GM18868 (cell line): ENCODE results near the gene CYB561D2.

Experiments
- ATAC-seq: cut with Tn5 transposase; IDR thresholded peaks from one replicate; pipeline ENCODE4 v1.9.1; 2021; ENCODE audit warnings: mild to moderate bottlenecking, moderate library complexity; ENCODE audit not compliant: unreplicated experiment

The CYB561D2 gene

GRCh38 chr3:50358911-50359759 is 8.5 kb downstream of the CYB561D2 start, which contains the start of gene TMEM115:
TMEM115 (minus strand) TSS chr3:50359521; CDS start chr3:50359063, 458 bp downstream.
- ATAC-seq: peak; percentile 100

DNA sequence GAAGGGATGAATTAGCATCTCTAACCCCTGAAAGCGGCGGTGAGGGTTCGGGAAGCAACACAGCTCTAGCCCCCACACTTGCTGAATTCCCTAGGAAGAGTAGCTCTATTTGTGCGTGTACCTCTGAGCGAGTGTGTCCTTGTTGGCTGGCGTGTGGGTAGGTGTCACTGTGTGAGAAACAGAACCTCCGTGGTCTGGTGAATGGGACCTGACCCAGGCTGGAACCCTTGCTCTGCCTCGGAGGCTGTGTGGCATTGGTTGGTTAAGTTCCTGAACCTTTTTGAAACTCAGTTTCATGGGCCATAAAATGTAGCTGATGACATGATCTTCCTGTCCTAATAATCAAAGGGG is 9.1 kb downstream of the CYB561D2 start:
- ATAC-seq: no peak

GRCh38 chr3:50364573-50365079 is 14.0 kb downstream of the CYB561D2 start:
- ATAC-seq: peak; percentile 10

GRCh38 chr3:50365080-50365841 is 14.6 kb downstream of the CYB561D2 start:
- ATAC-seq: peak; percentile 88

- ATAC-seq: no peak
Observed at GRCh38 chr3:50365842-50366220, 15.2 kb downstream of the CYB561D2 start.

- ATAC-seq: no peak
Observed at GRCh38 chr3:50369012-50369670, 18.5 kb downstream of the CYB561D2 start.

DNA sequence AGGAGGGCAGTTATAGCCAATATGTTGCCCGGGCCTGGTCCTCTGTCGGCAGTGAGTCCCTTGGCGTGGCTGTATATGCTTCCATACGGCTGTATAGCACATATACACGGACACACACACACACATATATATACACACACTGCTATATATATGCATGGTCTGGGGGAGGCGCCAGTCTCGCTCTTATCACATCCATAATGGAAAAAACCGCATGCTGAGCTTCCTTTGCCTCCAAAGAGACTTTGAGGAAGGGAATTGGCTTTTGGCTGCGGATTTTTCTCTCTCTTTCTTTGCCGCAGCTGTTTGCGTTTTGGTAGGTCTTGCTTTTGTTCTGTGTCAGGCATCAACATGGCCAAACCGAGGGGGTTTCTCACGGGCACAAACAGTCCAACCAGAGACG is 19.9 kb downstream of the CYB561D2 start:
- ATAC-seq: no peak

GRCh38 chr3:50371133-50371685 is 20.5 kb downstream of the CYB561D2 start:
- no peak for ATAC-seq

DNA sequence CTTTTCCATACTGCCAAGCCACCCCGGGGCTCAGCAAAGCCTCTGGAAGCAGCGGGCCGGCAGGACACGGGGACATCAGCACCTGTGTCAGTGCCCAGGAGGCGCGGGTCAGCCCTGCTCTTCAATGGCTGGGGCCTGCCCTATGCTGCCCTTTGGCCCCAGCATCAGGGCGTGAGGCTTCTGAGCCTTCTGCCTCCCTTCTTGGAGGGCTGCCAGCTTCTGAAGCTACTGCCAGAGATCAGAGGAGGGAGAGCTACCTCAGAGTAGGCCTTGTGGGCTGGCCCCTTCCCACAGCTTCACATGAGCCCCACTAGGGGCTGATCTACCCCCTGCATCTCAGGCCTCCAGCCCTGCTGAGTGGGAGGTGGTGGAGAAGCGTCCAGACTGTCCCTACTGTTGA is 21.7 kb downstream of the CYB561D2 start:
- ATAC-seq: no peak

DNA sequence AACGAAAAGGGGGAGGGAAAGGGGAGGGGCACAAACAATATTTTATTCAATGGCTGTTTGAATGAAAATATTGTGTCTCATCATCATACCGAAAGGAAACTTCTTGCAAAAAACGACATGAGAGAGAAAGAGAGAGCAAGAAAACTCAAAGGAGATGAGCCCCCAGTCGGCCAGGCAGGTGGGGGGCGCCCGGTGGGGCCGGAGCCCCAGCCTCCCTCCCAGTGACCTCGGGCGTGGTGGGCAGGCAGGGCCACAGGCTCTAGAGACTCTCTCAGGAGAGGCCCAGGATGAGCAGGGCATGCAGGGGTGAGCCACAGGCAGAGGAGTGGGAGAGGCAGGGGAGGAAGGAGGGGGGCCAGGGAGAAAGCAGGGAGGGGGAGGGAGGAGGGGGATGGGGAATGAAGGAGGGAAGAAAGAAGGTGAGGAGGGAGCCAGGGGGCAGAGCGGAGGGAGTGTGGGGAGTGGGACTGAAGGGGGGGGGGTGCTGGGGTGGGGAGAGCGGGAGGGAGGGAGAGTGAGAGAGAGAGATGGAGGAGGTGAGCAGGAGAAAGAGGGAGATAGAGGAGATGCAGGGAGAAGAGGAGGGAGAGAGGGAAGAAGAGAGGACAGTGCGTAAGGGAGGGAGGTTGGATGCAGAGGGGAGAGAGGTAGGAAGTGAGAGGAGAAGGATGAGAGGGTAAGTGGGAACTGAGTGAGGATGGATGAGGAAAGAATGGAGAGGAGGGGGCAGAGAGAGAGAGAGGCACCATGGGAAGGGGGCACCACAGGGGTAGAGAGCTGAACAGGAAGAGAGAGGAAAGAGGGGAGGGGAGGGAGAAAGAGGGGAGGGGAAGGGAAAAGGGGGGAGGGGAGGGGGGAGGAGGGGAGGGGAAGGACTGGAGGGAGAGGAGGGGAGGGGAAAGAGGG is 22.7 kb downstream of the CYB561D2 start:
- no peak for ATAC-seq

DNA sequence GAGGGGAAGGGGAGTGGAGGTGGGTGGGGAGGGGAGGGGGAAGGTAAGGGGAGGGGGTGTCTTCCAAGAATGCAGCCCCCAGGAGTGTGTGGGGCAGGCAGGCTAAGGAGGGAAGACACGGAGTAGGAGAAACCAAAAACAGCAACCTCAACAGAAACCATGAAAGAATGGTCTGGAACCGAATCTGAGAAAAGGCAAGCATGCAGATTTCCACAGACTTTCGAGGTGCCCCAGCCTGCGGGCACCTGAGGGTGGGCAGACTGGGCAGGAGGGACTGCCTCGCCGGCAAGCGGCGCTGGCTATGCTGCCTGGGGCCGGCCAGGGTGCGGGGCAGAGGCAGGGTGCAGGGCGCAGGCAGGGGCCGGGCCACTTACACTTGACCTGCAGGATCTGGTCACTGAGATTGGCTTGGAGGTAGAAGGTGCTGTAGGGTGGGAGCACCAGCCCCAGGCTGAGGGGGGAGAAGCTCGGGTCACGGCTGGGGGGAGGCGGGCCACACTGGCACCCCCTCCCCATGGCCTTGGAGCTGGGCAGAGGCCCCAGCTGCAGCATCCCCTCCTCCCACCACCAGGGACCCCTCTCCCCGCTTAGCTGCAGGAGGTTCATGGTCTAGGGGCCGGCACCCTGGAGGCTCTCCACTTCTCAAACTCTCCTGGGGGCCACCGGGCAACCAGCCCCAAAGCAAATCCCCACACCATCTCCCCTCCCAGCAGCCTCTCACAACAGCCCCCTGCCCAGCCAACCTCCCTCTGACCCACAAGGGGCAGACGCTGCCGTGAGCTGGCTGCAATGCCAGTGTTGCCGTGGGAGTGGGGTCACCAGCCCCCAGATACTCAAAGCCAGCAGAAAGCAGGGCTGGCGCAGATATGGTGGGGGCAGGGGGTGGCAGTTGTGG is 23.9 kb downstream of the CYB561D2 start:
- no peak for ATAC-seq

GRCh38 chr3:50375258-50375931 is 24.7 kb downstream of the CYB561D2 start:
- ATAC-seq: no peak

- ATAC-seq: no peak
Observed at GRCh38 chr3:50378024-50378423, 27.4 kb downstream of the CYB561D2 start.

DNA sequence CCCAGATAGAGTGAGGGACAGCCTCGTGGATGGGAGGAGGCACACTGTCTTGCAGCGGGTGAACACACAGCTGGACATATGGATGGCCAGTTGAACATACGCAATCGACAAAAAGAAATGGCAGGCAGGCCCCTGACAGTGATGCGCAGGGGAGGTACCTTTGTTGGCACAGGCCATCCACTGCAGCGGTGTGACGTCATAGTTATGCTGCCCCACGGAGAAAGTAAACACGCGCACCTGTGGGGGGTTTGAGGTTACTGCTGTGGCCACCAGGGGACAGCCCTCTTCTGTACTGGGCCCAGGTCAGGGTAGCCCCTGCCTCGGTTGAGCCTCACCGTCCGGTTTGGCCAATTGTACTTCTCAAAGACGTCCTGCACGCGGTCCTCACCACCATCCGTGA is 28.1 kb downstream of the CYB561D2 start:
- no peak for ATAC-seq

DNA sequence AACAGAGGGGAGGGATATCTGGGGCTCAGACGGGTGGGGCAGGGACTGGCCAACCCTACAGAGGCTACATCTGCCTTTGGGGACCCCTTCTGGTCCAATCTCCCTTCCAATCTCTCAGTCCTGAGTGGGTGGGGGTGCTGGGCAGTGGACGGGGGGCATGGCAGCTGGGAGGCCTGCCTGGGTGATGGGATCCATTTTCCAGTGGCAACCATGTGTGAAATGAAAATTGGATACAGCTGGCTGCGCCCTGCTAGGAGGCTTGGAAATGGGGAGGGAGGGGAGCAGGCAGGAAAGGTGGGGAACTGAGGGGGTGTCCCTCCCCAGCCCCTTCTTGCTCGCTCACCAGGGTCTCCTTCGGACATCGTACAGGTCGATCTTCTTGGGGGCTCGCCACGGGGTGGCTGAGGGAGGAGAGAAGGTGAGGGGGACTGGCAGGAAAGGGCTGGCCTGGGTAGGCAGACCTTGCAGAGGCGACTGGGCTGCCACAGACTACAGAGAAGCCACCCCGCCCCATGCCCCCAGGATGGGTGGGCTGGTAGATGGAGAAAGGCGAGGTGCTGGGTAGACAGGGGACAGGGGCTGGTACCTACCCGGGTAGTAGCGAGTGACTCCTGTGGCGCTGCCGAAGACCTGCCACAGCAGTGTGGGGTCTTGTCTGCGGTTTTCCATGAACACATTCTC is 29.9 kb downstream of the CYB561D2 start:
- no peak for ATAC-seq

DNA sequence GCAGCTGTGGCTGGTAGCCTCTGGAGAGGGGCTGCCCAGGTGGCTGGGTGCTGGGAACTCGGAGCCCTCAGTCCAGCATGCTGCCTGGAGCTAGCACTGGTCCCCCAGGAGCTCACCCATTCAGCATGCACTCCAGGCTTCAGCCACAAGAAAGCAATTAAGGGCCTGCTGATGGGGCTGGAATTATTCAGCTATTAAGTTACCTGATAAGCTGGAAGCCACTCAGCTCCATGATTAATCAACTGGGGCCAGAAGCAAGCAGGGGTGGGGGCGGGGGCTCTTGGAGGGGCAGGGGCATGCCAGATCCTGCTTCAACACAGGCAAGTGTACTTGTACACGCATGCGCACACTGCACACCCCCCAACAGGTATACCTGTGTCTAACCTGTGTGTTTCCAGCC is 30.7 kb downstream of the CYB561D2 start:
- ATAC-seq: no peak

GRCh38 chr3:50382722-50383121 is 32.1 kb downstream of the CYB561D2 start:
- no peak for ATAC-seq

DNA sequence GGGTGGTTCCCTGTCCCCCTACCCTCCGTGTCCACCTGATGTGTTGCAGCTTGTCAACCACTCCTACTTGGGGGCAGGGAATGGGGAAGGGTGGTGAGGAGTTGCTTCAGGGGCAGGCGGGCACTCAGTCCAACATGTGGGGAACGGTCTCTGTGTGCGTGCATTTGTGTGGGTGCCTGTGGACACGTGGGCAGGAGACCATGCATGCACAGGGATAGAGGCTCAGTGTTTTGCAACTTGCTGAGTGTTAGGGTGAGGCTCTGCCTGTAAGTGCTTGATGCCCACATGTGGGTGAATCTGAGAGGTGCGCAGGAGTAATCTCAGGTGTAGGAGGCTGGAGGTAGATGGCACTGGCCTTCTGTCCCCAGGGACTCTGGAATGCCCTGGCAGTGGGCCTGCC is 33.1 kb downstream of the CYB561D2 start:
- no peak for ATAC-seq
